ENCODE measurements around the gene MYOD1. TPM values are rescaled to one million over a fixed set of nuclear protein-coding genes. Genes with fewer than 3 reads are reported as not detected.

The MYOD1 gene
- total RNA-seq, 1 donor from 2014 or later, result not detected

DNA sequence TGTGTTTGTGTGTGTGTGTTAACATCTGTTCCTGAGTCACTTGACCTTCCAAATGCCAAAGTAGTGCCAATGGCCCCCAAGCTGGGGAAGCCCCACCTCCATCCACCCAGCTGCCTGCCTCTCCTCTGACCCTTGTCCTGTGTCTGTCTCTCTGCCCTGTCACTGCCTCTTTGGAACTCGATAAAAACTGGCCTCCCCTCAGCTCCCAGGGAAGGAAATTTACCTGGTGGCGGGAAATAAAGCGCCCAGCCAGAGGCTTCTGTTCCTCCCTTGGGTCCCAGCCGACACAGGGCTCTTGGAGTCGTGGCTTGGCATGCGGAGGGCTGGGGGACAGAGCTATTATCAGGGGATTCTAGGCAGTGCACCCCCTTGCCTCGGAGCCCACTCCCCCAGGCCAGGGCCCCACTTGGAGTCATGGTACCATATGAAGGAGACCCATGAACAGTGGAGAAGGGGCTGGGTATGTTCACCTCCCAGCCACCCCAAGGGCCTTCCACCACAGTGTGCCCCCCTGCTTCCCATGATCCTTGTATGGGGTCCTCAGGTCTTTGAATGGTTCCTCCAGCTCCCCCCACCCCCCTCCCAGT is 21.4 kb downstream of the MYOD1 start:
- H3K4me1 Mint-ChIP-seq (ENCODE audit: low read depth), result no peaks in the 10 kb centered on the region
- no peak overlapping the region for H3K4me3 Mint-ChIP-seq (ENCODE audit: unreplicated experiment)
- TF ChIP-seq, protein P1, sequence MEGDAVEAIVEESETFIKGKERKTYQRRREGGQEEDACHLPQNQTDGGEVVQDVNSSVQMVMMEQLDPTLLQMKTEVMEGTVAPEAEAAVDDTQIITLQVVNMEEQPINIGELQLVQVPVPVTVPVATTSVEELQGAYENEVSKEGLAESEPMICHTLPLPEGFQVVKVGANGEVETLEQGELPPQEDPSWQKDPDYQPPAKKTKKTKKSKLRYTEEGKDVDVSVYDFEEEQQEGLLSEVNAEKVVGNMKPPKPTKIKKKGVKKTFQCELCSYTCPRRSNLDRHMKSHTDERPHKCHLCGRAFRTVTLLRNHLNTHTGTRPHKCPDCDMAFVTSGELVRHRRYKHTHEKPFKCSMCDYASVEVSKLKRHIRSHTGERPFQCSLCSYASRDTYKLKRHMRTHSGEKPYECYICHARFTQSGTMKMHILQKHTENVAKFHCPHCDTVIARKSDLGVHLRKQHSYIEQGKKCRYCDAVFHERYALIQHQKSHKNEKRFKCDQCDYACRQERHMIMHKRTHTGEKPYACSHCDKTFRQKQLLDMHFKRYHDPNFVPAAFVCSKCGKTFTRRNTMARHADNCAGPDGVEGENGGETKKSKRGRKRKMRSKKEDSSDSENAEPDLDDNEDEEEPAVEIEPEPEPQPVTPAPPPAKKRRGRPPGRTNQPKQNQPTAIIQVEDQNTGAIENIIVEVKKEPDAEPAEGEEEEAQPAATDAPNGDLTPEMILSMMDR (IDR thresholded peaks at IDR 0.05), result no peak
- peaks cover 14% of the 10 kb centered on the region for H3K27me3 Mint-ChIP-seq (ENCODE audit: low read depth)
- no peak for DNase-seq (ENCODE audit: low spot score)
- H3K27ac Mint-ChIP-seq (ENCODE audit: unreplicated experiment), result no peak overlapping the region
- no peaks in the 10 kb centered on the region for H3K36me3 Mint-ChIP-seq (ENCODE audit: low read depth)
- no peaks in the 10 kb centered on the region for H3K9me3 Mint-ChIP-seq (ENCODE audit: low read depth)

DNA sequence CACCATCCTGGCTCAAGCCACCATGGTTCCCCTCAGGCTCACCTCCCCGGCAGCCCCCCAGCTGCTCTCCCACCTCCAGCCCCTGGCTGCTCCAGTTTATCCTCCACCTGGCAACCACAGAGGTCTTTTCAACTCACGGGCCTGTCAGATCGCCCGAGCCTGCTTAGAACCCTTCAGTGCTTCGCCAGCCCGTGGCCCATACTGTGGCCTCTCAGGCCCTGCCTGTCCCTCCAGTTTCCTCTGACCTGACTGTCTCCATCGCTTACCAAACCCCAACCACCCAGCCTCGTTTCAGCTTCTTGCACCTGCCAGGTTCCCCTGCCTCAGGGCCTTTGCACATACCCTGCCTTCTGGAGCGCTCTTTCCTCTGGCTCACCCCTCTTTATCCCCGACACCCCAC is 22.1 kb downstream of the MYOD1 start:
- peak; percentile 55 for DNase-seq (ENCODE audit: low spot score)
- Mint-ChIP-seq H3K9me3 (ENCODE audit: low read depth) (no peaks in the 10 kb centered on the region), H3K4me1 (ENCODE audit: low read depth) (no peaks in the 10 kb centered on the region), H3K27me3 (ENCODE audit: low read depth) (peaks cover 17% of the 10 kb centered on the region), H3K27ac (ENCODE audit: unreplicated experiment) (no peak overlapping the region), H3K4me3 (ENCODE audit: unreplicated experiment) (no peak overlapping the region), H3K36me3 (ENCODE audit: low read depth) (no peaks in the 10 kb centered on the region)
- TF ChIP-seq, protein P1 (IDR thresholded peaks at IDR 0.05), result no peak

DNA sequence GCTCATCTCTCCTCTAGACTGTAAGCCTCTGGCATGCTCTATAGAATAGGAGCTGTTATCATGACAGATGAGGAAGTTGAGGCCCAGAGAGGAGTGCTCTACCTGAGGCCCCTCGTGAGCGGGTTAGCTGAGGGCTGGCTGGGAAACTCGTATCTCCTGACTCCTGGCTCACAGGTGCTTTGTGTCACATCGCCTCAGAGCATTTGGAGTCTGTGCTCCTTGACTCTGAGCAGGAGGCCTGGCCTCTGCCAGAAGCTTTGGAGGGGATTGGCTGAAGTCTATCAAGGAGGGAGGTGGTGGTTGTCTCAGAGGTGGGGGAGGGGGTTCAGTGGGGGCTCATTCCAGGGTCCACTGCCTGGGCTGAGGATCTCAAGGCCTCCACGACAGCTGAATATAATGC is 22.6 kb downstream of the MYOD1 start:
- no peaks in the 10 kb centered on the region for H3K4me1 Mint-ChIP-seq (ENCODE audit: low read depth)
- H3K27ac Mint-ChIP-seq (ENCODE audit: unreplicated experiment), result no peak overlapping the region
- TF ChIP-seq, protein P1 (IDR thresholded peaks at IDR 0.05), result no peak
- no peak overlapping the region for H3K4me3 Mint-ChIP-seq (ENCODE audit: unreplicated experiment)
- H3K36me3 Mint-ChIP-seq (ENCODE audit: low read depth), result no peaks in the 10 kb centered on the region
- DNase-seq (ENCODE audit: low spot score), result no peak
- H3K27me3 Mint-ChIP-seq (ENCODE audit: low read depth), result peaks cover 11% of the 10 kb centered on the region
- H3K9me3 Mint-ChIP-seq (ENCODE audit: low read depth), result no peaks in the 10 kb centered on the region

DNA sequence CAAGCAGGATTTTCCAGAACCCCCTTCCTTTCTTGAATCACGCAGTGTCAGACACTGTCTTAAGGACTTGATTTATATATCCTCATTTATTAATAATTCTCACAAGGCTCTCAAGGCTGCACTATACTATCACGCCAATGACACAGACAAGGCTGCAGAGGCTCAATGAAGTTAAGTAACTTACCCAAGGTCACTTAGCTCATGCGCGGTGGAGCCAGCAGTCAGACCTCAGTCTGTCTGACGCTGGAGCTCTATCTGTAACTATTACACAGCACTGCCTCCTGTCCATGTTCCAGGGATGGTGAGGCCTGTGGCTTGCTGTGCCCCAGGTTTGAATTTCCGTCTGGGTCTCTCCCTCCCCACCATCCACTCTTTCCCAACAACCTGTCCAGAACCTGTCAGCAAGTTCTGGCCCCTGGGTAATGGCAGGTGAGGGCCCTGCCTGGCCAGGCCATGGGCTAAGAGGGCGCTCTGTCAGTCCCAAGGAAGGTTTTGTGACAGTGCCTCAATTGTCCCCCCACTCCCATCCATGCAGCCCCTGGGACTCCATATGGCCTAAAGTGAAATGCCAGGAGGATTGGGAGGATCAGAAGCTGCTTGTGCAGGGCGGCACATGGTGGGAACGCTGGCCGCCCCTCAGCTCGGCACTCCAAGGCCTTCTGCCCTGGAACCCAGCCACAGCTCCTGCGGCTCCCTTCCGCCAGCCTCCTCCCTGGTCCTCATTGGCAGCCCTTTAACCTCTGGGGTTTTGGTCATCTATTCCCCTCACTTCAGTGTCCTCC is 23.8 kb downstream of the MYOD1 start:
- Mint-ChIP-seq H3K4me3 (ENCODE audit: unreplicated experiment) (no peak overlapping the region), H3K36me3 (ENCODE audit: low read depth) (no peaks in the 10 kb centered on the region)

DNA sequence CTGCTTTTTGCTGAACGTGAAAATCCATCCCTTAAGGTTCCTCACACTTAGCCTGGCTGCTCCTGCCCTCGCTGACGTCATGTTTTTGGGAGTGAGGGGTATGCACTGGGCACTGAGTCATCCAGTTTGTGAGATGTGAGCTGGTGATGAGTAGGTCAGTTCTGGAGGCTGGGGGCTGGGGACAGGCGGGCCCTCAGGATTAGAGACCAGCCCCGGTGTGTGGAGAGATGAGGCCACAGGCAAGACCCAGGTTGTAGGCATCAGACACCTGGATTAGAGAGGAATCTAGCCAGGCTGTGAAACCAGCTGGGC is 24.4 kb downstream of the MYOD1 start:
- DNase-seq (ENCODE audit: low spot score), result peak; percentile 75
- Mint-ChIP-seq H3K27me3 (ENCODE audit: low read depth) (peaks cover 13% of the 10 kb centered on the region), H3K4me1 (ENCODE audit: low read depth) (no peaks in the 10 kb centered on the region), H3K27ac (ENCODE audit: unreplicated experiment) (peak overlapping the region; percentile 53), H3K4me3 (ENCODE audit: unreplicated experiment) (no peak overlapping the region), H3K36me3 (ENCODE audit: low read depth) (no peaks in the 10 kb centered on the region), H3K9me3 (ENCODE audit: low read depth) (no peaks in the 10 kb centered on the region)
- TF ChIP-seq, protein P1 (IDR thresholded peaks at IDR 0.05), result no peak

More for the DNA sequence above, 23.8 kb downstream of the MYOD1 start:
- DNase-seq (ENCODE audit: low spot score), result peak; percentile 66
- H3K27ac Mint-ChIP-seq (ENCODE audit: unreplicated experiment), result peak overlapping the region; percentile 53
- H3K4me1 Mint-ChIP-seq (ENCODE audit: low read depth), result no peaks in the 10 kb centered on the region
- TF ChIP-seq, protein P1 (IDR thresholded peaks at IDR 0.05), result no peak
- no peaks in the 10 kb centered on the region for H3K9me3 Mint-ChIP-seq (ENCODE audit: low read depth)
- peaks cover 13% of the 10 kb centered on the region for H3K27me3 Mint-ChIP-seq (ENCODE audit: low read depth)
